HG02981 (cell line): ENCODE results near the gene MAPK1.
"Not testable (repeated sequence)": the region's sequence is repeated elsewhere in the genome, so short reads cannot be mapped to it uniquely, and the experiment has no call there.

Experiments
- ATAC-seq: cut with Tn5 transposase; IDR thresholded peaks from one replicate; pipeline ENCODE4 v1.9.1; 2021; ENCODE audit warnings: mild to moderate bottlenecking, moderate library complexity; ENCODE audit not compliant: unreplicated experiment

MAPK1 gene

DNA sequence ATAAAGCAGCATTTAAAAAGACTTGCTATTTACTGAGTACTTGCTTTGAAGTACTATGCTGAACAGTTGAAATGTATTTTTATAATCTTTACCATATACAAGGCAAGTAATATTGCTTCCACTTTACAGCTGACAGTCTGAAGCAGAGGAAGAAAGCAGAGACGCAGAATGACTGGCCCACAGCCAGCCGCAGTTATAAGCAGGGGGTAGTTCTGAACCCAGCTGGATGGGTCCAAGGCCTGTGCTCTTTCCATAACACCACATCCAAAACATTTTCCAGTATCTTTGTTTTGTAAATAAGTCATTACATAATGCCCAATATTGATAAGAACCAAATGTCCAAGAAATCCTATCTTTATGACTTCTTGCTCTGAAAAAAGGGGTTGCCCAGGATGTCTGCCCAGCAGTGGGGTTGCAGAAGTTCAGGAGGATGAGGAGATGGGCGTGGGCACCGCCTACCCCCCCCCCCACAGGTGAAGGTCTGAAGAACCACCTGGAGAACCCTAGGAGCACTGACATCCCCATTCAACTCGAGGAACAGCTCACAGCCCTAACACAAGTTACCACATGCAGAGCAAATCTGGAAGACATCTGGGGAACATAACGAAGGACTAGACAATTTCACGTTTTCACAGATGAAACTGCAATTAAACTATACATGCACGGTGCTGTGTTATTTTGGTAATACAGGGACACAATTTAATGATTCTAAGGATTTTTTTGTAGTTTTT lies 107.6 kb downstream of the MAPK1 start:
- no peak for ATAC-seq

GRCh38 chr22:21759093-21759492 lies 108.4 kb downstream of the MAPK1 start:
- ATAC-seq, result no peak

DNA sequence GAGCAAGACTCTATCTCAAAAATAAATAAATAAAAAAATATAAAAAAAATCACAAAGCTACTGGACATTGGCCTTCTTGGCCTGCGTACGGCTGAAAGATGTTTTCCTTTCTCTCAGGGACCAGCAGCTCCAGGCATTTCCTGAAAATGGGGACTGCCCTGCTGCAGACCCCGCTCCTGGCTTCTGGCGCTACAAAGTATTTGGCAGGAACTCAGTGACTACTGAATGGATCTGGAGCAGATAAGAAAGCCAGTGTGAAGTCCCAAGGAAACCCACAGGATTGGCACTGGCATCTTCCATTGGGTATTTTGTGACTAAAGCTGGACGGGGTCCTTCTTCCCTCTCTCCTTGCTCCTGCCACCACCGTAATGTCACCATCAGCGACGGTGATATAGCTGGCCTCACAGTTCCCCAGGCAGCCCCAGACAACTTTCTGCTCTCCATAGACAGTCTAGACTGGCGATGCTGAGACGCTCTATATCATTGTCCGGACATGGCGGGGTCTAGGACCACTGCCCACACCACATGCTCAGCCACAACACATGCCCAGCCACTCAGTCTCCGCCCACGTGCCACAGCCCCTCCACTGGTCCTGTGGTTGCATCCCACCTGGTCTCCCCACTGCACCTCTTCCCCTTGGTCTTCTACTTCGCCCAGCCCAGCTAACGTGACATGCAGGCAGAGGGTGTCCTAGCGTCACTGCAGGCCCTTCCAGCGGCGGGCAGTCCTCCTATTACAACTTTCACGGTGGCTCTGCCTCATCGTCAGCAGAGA lies 109.2 kb downstream of the MAPK1 start:
- no peak for ATAC-seq

DNA sequence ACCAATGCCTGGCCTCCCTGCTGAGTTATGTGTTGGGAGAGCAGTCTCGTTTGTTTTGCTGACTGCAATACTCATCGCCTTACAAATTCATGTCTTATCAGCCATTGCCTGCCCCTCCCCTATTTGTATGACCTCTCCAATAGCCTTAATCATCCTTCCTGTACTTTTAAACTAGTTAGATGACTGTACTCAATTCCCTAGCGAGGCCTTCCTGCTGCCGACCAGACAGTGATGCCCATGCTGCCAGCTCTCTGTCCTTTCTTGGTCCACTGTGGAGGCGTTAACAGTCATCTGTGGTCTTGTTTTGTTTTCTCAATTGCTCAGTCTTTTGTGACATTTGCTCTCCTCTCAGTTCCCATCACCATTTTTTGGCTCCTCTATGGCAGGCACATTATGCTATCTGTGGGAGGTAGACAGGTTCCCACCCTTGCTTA lies 111.6 kb downstream of the MAPK1 start:
- ATAC-seq, result no peak

- no peak for ATAC-seq
Measured at GRCh38 chr22:21754523-21754922, 112.9 kb downstream of the MAPK1 start.

- ATAC-seq, result no peak
Measured at GRCh38 chr22:21753374-21754111, 113.9 kb downstream of the MAPK1 start.

DNA sequence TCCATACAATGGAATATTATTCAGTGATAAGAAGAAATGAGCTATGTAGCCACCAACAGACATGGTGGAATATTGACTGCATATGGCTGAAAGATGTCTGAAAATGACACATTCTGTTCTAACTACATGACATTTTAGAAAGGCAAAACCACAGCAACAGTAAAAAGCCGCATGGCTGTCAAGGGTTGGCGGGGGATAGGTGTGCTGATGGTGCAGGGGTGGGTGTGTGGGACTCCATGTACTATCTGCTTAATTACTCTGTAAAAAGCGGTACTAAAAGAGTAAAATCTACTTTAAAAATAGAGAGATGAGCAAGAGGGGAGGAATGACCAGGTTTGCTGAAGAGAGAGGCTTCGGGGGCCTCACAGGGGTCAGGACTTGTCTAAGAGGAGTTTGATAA lies 115.2 kb downstream of the MAPK1 start:
- no peak for ATAC-seq

- ATAC-seq, result no peak
Measured at GRCh38 chr22:21745948-21746347, 121.5 kb downstream of the MAPK1 start.

- not testable (repeated sequence) for ATAC-seq
Measured at GRCh38 chr22:21744917-21745316, 122.5 kb downstream of the MAPK1 start.

- ATAC-seq, result no peak
Measured at GRCh38 chr22:21741790-21742189, 125.7 kb downstream of the MAPK1 start.

GRCh38 chr22:21741059-21741458 lies 126.4 kb downstream of the MAPK1 start:
- no peak for ATAC-seq

GRCh38 chr22:21739828-21740377 lies 127.5 kb downstream of the MAPK1 start:
- no peak for ATAC-seq

DNA sequence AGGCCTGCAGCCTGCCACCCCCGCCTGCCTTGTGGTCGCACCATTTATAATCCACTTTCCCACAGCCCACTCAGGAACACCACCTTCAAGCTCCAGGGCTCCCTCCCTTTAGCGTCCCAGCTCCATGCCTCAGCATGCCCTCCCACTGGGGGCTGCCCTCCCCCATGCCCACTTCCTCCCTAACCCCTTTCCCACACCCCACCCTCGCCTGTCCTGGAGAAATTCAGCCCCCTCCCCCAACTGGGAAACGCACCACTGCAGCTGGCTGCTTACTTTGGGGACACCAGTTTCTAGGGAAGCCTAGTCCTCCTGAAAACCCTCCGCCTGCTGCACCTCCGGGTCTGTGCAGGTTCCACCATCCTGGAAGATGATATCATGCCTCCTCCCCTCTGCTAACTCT lies 128.5 kb downstream of the MAPK1 start:
- ATAC-seq, result no peak

DNA sequence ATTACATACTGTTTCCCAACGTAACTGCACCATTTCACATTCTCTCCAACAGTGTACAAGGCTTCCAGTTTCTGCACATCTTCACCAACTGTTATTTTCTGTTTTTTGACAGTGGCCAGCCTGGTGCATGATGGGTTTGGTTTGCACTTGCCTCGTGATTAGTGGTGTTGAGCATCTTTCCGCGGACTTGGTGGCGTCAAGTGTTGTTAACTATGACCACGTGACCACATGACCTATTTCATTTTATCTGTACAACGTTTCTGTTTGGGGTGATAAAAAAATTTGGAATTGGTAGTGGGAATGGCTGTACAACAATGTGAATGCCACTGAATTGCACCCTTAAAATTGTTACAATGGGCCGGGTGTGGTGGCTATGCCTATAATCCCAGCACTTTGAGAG lies 129.4 kb downstream of the MAPK1 start:
- ATAC-seq, result no peak

DNA sequence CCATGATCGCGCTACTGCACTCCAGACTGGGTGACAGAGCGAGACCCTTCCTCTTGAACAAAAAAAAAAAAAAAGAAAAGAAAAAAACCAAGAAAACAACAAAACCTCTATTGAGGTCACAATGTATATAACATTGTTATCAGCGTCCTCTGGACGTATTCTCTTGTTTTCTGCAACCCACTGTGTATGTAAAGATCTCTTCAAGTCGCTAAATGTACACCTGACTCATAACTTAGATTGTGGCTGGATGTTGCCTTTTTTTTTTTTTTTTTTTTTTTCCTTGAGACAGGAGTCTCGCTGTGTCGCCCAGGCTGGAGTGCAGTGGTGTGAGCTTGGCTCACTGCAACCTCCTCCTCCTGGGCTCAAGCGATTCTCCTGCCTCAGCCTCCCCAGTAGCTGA lies 130.5 kb downstream of the MAPK1 start:
- no peak for ATAC-seq

GRCh38 chr22:21736084-21736642 lies 131.3 kb downstream of the MAPK1 start:
- ATAC-seq, result peak; percentile 6

DNA sequence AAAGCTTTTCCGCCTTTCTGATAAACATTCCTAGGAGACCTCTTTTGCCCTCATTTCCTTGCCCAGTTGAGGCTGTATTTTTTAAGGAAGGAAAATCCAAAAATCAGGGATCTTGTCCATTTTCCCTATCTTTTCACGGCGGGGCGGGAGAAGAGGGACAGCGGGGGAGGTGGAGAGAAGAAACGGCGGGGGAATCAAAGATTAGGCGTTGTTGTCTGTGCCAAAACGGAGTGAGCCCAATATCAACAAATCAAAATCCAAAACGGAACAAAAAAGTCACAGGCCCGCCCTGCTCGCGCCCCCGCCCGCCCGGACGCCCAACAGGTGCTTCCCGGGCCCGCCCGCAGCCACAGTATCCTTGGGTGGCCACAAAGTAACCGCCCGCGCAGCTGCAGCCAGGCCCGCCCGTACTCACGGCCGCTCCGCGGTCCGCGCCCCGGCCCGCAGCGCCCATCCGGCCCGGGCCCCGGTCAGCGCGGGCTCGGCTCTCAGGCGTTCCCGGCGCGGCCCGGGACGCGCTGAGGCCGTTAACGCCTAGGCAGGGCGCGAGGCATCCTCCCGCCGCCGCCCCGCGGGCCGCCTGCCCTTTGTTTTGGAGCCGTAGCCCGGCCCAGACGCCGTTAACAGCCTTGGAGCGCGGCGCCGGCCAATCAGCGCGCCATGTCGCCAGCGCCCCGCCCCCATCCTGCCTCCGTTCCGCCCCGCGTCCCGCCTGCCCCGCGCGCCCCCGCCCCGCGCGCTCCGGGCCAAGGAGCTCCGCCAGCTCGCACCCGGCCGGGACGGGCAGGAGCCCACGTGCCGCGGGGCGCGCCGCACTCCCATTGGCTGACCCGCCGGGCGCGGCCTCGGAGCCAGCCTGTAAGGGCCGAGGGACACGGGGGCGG lies 132.0 kb downstream of the MAPK1 start, which contains the start of gene YPEL1:
TSS of gene YPEL1 (minus strand) at position 595 of the 884 bp plus-strand sequence. CDS start 25,050 bp downstream, outside the sequence.
- peak; percentile 80 for ATAC-seq

- no peak for ATAC-seq
Measured at GRCh38 chr22:21734540-21735199, 132.8 kb downstream of the MAPK1 start.

GRCh38 chr22:21731503-21731902 lies 135.9 kb downstream of the MAPK1 start:
- no peak for ATAC-seq
